Measurements from ENCODE around the gene NEK5.
"Not testable (repeated sequence)": the region's sequence is repeated elsewhere in the genome, so short reads cannot be mapped to it uniquely, and the experiment has no call there.

The NEK5 gene

GRCh38 chr13:52061064-52061463, 67.8 kb downstream of the NEK5 start:
- not testable (repeated sequence) for DNase-seq

- DNase-seq, result no peak
These were observed 75.4 kb downstream of the NEK5 start for GRCh38 chr13:52053460-52053859.

GRCh38 chr13:52051400-52051799, 77.5 kb downstream of the NEK5 start:
- DNase-seq, result no peak

GRCh38 chr13:52048516-52048915, 80.4 kb downstream of the NEK5 start:
- no peak for DNase-seq

- no peak for DNase-seq
These were observed 81.4 kb downstream of the NEK5 start for GRCh38 chr13:52047463-52047862.

- DNase-seq, result no peak
These were observed 85.2 kb downstream of the NEK5 start for GRCh38 chr13:52043675-52044074.

GRCh38 chr13:52036037-52036436, 92.8 kb downstream of the NEK5 start:
- DNase-seq, result no peak

- no peak for DNase-seq
These were observed 94.2 kb downstream of the NEK5 start for GRCh38 chr13:52034616-52035226.

GRCh38 chr13:52033039-52033438, 95.8 kb downstream of the NEK5 start:
- DNase-seq, result no peak

GRCh38 chr13:52030401-52030800, 98.5 kb downstream of the NEK5 start:
- DNase-seq, result not testable (repeated sequence)

- no peak for DNase-seq
These were observed 99.3 kb downstream of the NEK5 start for GRCh38 chr13:52029569-52029968.

- DNase-seq, result no peak
These were observed 101.0 kb downstream of the NEK5 start for GRCh38 chr13:52027832-52028231.

- no peak for DNase-seq
These were observed 102.6 kb downstream of the NEK5 start for GRCh38 chr13:52026246-52026626.

GRCh38 chr13:52025475-52026245, 103.2 kb downstream of the NEK5 start:
- no peak for DNase-seq

GRCh38 chr13:52024481-52024880, 104.4 kb downstream of the NEK5 start, which contains the start of gene UTP14C:
Gene UTP14C, plus strand, starts transcription at chr13:52024691. Its CDS starts 4,114 bp downstream, at chr13:52028805.
- no peak for DNase-seq

- DNase-seq, result no peak
These were observed 106.5 kb downstream of the NEK5 start for GRCh38 chr13:52022356-52022755.

- DNase-seq, result no peak
These were observed 108.7 kb downstream of the NEK5 start for GRCh38 chr13:52020191-52020590.

GRCh38 chr13:52016296-52016695, 112.6 kb downstream of the NEK5 start:
- DNase-seq, result no peak

- DNase-seq, result no peak
These were observed 116.4 kb downstream of the NEK5 start for GRCh38 chr13:52012512-52012836.

GRCh38 chr13:52011632-52012511, 117.0 kb downstream of the NEK5 start, which contains the start of gene ALG11:
Gene ALG11, plus strand, starts transcription at chr13:52012398. Its CDS starts 21 bp downstream, at chr13:52012419.
- DNase-seq, result peak; percentile 100

- peak; percentile 29 for DNase-seq
These were observed 117.8 kb downstream of the NEK5 start, which contains the start of gene ATP7B for GRCh38 chr13:52010890-52011631. Gene ATP7B, minus strand, starts transcription at chr13:52011450. Its CDS starts 113 bp downstream, at chr13:52011337.

- no peak for DNase-seq
These were observed 118.9 kb downstream of the NEK5 start for GRCh38 chr13:52009946-52010345.

Measured in activated CD4-positive, alpha-beta T cell treated with anti-CD3 and anti-CD28 coated beads for 48 hours (primary cell).